Heart left ventricle (tissue), 13 donors: ENCODE results near the gene CDH8.

ENCODE experiments used
- CTCF ChIP-seq, 12 donors: fragments of 200-600 bp; sonication (generic) in 4 of 12; IDR thresholded peaks; one replicate each; pipeline versions ENCODE4 v1.5.0 to v1.8.0; 2018 to 2022; ENCODE audit warnings: antibody characterized with exemption in 12 of 12, mild to moderate bottlenecking in 5 of 12
- POLR2A ChIP-seq, 2 donors: fragments of 450-650 bp; IDR thresholded peaks; one replicate each; pipeline ENCODE4 v1.6.1; 2017; ENCODE audit warnings: antibody characterized with exemption in 2 of 2, mild to moderate bottlenecking in 2 of 2, moderate library complexity in 2 of 2
- donor health status: ischemic (EF 13 %, LVEDD 7.1; RV severe dilation, severe dysfunction).
- donor health status: DM: no; HTN: yes; CAD: no.
- donor health status: DM: no; HTN: no; CAD: no.
- donor health status: ischemic (EF 25% LVEDD 6.9; RV normal size, moderate dysfunction).
- donor health status: ischemic (EF 25% LVEDD 5.7; RV mildly dilated, moderate dysfunction).
- donor health status: ischemic (EF 35%, LVEDD 5.7; RV mildly dilated, moderate dysfunction).
- donor health status: nonischemic (EF 11% LVEDD 7.7; RV severe dilation, severe dysfunction).
- donor health status: DM: yes; HTN: yes; CAD: no.
- donor health status: PGD.
- donor health status: ischemic (EF 29% LVEDD 5.4; RV normal size, mild dysfunction).
- donor health status: nonischemic (EF 23%, LVEDD 6.1; RV moderate dilation, normal function).

GRCh38 chr16:62019851-62020250 is 16.4 kb downstream of the CDH8 start:
- TF ChIP-seq CTCF (IDR thresholded peaks at IDR 0.05): no peak
- no peak for TF ChIP-seq POLR2A (IDR thresholded peaks at IDR 0.05)
